ENCODE results near the gene SVEP1.

Gene SVEP1

DNA sequence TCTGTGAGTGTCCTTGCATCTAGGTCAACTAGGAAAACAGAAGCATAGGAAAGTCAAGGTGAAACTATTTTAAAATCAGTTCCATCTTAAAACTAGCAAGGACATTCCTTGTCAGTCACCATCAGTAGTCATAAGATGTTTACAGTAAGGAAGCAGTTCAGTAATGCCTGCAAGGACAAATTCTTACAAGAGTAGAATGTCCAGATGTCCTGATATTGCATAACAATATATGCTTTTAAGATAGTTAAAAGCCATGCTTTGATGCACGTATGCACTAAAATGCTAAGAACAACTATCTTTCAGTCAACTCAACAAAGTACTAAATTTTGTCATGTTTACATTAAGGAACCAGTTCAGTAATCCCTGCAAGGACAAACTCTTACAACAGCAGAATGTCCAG lies 11.3 kb upstream of the SVEP1 start:
- CTCF ChIA-PET, result no interaction called here
- no peak for DNase-seq (ENCODE audit: extremely low spot score)
- POLR2A ChIA-PET, result no interaction called here
- TF ChIP-seq NFRKB (IDR thresholded peaks at IDR 0.05) (no peak), ARNT (IDR thresholded peaks at IDR 0.05) (no peak), TARDBP (IDR thresholded peaks at IDR 0.05) (no peak), ELF4 (IDR thresholded peaks at IDR 0.05) (no peak), ZNF384 (IDR thresholded peaks at IDR 0.05) (no peak)

DNA sequence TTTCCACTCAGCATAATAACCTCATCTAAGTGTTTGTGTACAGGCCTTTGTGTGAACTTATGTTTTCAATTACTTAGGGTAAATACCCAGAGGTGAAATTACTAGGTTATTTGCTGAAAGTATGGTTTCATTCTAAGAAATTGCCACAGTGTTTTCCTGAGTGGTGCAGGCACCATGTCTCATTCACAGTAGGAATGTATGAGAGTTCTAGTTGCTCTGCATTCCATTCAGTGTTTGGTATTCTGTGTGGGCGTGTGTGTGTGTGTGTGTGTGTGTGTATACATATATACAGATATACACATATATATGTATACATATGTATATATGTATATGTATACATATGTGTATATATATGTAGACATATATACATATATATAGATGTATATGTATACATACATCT lies 8.8 kb upstream of the SVEP1 start:
- no peak for DNase-seq (ENCODE audit: extremely low spot score)
- TF ChIP-seq LEF1 (IDR thresholded peaks at IDR 0.05; ENCODE audit: borderline replicate concordance) (no peak), TARDBP (IDR thresholded peaks at IDR 0.05) (no peak), L3MBTL2 (conservative IDR thresholded peaks at IDR 0.05) (no peak), FOXM1 (IDR thresholded peaks at IDR 0.05; ENCODE audit: borderline replicate concordance) (no peak), BHLHE40 (IDR thresholded peaks at IDR 0.05; ENCODE audit: borderline replicate concordance) (no peak), ZNF384 (IDR thresholded peaks at IDR 0.05) (no peak), CTBP1 (IDR thresholded peaks at IDR 0.05; ENCODE audit: borderline replicate concordance) (no peak), HDGF (IDR thresholded peaks at IDR 0.05; ENCODE audit: borderline replicate concordance) (no peak), FOXA1 (IDR thresholded peaks at IDR 0.05) (no peak), SUZ12 (IDR thresholded peaks at IDR 0.05) (no peak), NFRKB (IDR thresholded peaks at IDR 0.05) (no peak)
- TF ChIP-seq, protein P1, sequence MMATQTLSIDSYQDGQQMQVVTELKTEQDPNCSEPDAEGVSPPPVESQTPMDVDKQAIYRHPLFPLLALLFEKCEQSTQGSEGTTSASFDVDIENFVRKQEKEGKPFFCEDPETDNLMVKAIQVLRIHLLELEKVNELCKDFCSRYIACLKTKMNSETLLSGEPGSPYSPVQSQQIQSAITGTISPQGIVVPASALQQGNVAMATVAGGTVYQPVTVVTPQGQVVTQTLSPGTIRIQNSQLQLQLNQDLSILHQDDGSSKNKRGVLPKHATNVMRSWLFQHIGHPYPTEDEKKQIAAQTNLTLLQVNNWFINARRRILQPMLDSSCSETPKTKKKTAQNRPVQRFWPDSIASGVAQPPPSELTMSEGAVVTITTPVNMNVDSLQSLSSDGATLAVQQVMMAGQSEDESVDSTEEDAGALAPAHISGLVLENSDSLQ (IDR thresholded peaks at IDR 0.05), result no peak
- ChIA-PET CTCF (no interaction called here), POLR2A (no interaction called here)

DNA sequence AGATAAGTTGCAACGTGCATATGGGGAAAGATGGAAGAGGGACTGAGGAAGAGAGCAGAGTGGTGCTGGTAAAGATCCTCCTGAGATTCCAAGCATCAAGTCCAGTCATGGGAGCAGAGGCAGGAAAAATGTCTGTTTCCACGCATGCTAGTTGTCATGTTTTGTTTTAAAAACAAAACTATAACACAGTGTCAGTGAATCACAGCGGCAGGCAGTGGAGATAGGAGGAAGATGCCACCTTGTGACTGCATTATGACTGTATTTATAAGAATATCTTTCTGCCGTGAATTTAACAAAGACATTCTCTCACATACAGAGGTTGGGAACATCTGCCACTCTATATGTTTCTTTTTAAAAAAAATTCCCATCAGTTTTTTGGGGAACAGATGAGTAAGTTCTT lies 3.7 kb upstream of the SVEP1 start:
- DNase-seq (ENCODE audit: extremely low spot score), result no peak
- ChIA-PET POLR2A (no interaction called here), CTCF (no interaction called here)
- TF ChIP-seq NFRKB (IDR thresholded peaks at IDR 0.05) (no peak), LEF1 (IDR thresholded peaks at IDR 0.05; ENCODE audit: borderline replicate concordance) (no peak), SP1 (IDR thresholded peaks at IDR 0.05) (no peak), FOXM1 (IDR thresholded peaks at IDR 0.05; ENCODE audit: borderline replicate concordance) (no peak), HDGF (IDR thresholded peaks at IDR 0.05; ENCODE audit: borderline replicate concordance) (no peak), ARNT (IDR thresholded peaks at IDR 0.05) (no peak), L3MBTL2 (conservative IDR thresholded peaks at IDR 0.05) (no peak), BHLHE40 (IDR thresholded peaks at IDR 0.05; ENCODE audit: borderline replicate concordance) (no peak), ELF4 (IDR thresholded peaks at IDR 0.05) (no peak), CTBP1 (IDR thresholded peaks at IDR 0.05; ENCODE audit: borderline replicate concordance) (no peak), FOXA1 (IDR thresholded peaks at IDR 0.05) (no peak), ZNF384 (IDR thresholded peaks at IDR 0.05) (no peak), SUZ12 (IDR thresholded peaks at IDR 0.05) (no peak), FOXK2 (IDR thresholded peaks at IDR 0.05) (no peak), TARDBP (IDR thresholded peaks at IDR 0.05) (no peak)
- TF ChIP-seq, protein P1 (IDR thresholded peaks at IDR 0.05), result no peak

DNA sequence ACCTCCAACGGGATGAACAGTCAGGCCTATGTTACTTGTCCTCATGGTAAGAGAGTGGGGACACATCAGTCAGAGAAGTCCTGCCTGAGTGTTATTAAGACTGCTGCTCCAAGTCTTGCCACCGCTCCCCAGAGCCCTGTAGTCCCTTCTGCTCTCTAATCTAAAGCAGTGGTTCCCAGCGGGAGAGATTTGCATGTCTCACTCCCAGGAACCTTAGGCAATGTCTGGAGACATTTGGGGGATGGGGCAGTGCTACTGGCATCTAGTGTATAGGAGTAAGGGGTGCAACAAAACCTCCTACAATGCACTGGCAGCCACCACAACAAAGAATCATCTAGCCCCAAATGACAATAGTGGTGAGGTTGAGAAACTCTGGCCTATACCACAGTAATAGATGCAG lies 2.6 kb upstream of the SVEP1 start:
- TF ChIP-seq ZNF384 (IDR thresholded peaks at IDR 0.05), result no peak
- no peak for TF ChIP-seq LEF1 (IDR thresholded peaks at IDR 0.05; ENCODE audit: borderline replicate concordance)
- no peak for TF ChIP-seq FOXA1 (IDR thresholded peaks at IDR 0.05)
- TF ChIP-seq, protein P1 (IDR thresholded peaks at IDR 0.05), result no peak
- no peak for TF ChIP-seq ARNT (IDR thresholded peaks at IDR 0.05)
- no peak for TF ChIP-seq FOXM1 (IDR thresholded peaks at IDR 0.05; ENCODE audit: borderline replicate concordance)
- no peak for TF ChIP-seq SUZ12 (IDR thresholded peaks at IDR 0.05)
- no peak for TF ChIP-seq SP1 (IDR thresholded peaks at IDR 0.05)
- no peak for TF ChIP-seq ELF4 (IDR thresholded peaks at IDR 0.05)
- no peak for TF ChIP-seq BHLHE40 (IDR thresholded peaks at IDR 0.05; ENCODE audit: borderline replicate concordance)
- TF ChIP-seq CTBP1 (IDR thresholded peaks at IDR 0.05; ENCODE audit: borderline replicate concordance), result no peak
- TF ChIP-seq FOXK2 (IDR thresholded peaks at IDR 0.05), result no peak
- TF ChIP-seq L3MBTL2 (conservative IDR thresholded peaks at IDR 0.05), result no peak
- no peak for TF ChIP-seq NFRKB (IDR thresholded peaks at IDR 0.05)
- TF ChIP-seq TARDBP (IDR thresholded peaks at IDR 0.05), result no peak
- no peak for TF ChIP-seq HDGF (IDR thresholded peaks at IDR 0.05; ENCODE audit: borderline replicate concordance)
- ChIA-PET POLR2A (no interaction called here), CTCF (no interaction called here)
- DNase-seq (ENCODE audit: extremely low spot score), result no peak

DNA sequence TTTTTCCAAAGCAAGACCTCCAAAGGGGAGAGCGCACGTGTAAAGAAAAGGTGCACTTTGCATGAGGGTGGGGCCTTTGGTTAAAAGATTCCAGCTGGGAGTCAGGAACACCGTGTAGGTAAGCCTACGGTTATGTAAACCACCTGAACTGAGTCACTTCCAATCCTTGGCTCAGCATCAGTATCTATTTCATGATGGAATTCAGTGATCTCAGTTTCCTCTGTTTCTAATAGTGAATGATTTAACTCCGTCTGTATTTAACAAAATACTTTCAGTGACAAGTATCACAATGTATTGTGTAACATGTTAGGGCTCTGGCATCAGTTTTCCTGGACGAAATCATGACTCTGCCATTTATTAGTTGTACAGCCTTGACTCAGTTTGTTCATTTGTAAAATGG lies 1.3 kb upstream of the SVEP1 start:
- ChIA-PET CTCF (no interaction called here), POLR2A (no interaction called here)
- DNase-seq (ENCODE audit: extremely low spot score), result no peak
- no peak for TF ChIP-seq BHLHE40 (IDR thresholded peaks at IDR 0.05; ENCODE audit: borderline replicate concordance)

DNA sequence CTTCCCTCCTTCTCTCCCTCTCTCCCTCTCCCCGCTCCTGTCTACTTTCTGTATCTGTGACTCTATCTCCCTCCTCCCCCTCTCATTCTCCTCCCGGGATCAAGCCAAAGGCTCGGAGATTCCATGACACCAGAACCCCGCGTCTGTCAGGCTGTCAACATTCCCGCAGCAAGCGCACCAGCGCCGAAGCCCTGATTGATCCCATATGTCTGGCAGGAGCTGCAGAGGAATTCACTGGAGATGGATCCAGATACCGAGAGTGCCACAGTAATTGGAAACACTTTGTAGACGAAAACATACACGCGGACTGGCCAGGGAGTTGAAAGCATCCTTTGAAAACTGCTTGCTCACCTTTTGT lies 300 bp upstream of the SVEP1 start:
- ChIA-PET CTCF (interaction anchor here (0.6 to 1.1 kb wide), 2 partner anchors 13 to 44 kb away, joined by 3 read pairs; no protein-coding TSS in a partner anchor), POLR2A (no interaction called here)
- TF ChIP-seq FOXA1 (IDR thresholded peaks at IDR 0.05) (no peak), HDGF (IDR thresholded peaks at IDR 0.05; ENCODE audit: borderline replicate concordance) (no peak), TARDBP (IDR thresholded peaks at IDR 0.05) (no peak), ARNT (IDR thresholded peaks at IDR 0.05) (no peak), CTBP1 (IDR thresholded peaks at IDR 0.05; ENCODE audit: borderline replicate concordance) (no peak)
- TF ChIP-seq, protein P1 (IDR thresholded peaks at IDR 0.05), result no peak
- peak; percentile 26 for DNase-seq (ENCODE audit: extremely low spot score)

Data from HEK293T (cell line).